ENCODE measurements around the gene MOB3B.

DNA sequence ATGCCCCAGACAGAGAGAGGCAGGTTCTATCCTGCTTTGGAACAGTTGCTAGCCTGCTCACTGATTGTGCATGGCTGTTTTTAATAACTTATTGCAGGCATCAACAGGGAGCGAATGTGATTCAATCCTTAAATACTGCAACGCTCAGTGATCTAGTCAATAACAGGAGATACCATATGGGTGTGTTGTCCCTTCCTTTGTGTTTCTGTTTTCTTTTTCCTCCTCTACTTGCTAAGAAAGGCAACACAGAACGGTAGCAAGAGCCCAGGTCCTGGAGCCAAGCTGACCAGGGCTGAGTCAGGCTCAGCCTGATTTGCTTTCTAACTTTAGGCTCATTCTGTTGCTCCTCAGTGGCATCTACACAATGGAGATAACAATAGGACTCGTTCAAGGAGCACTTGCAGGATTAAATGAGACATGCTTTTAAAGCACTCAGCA is 134.1 kb downstream of the MOB3B start:
- TF ChIP-seq, protein P1, sequence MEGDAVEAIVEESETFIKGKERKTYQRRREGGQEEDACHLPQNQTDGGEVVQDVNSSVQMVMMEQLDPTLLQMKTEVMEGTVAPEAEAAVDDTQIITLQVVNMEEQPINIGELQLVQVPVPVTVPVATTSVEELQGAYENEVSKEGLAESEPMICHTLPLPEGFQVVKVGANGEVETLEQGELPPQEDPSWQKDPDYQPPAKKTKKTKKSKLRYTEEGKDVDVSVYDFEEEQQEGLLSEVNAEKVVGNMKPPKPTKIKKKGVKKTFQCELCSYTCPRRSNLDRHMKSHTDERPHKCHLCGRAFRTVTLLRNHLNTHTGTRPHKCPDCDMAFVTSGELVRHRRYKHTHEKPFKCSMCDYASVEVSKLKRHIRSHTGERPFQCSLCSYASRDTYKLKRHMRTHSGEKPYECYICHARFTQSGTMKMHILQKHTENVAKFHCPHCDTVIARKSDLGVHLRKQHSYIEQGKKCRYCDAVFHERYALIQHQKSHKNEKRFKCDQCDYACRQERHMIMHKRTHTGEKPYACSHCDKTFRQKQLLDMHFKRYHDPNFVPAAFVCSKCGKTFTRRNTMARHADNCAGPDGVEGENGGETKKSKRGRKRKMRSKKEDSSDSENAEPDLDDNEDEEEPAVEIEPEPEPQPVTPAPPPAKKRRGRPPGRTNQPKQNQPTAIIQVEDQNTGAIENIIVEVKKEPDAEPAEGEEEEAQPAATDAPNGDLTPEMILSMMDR (conservative IDR thresholded peaks at IDR 0.05; ENCODE audit: low read depth, low read length) = no peak
- TF ChIP-seq EZH2 (IDR thresholded peaks at IDR 0.05; ENCODE audit: low read length, unreplicated experiment) = no peak

All from PC-3 (cell line).